Adrenal gland (tissue), 5 donors: ENCODE data around the gene OSGIN1.

Experiments
- POLR2A ChIP-seq, 2 donors: fragments of 450-650 bp; IDR thresholded peaks; one replicate each; pipeline ENCODE4 v1.6.1; 2017; ENCODE audit warnings: antibody characterized with exemption in 2 of 2, mild to moderate bottlenecking in 2 of 2, moderate library complexity in 1 of 2
- TF ChIP-seq, protein P1 (sequence below), 6 experiments: fragments of 450-650 bp in 4 of 6; fragments of 200-600 bp in 2 of 6; sonication (generic) in 1 of 6; IDR thresholded peaks; 1 replicate in 5 of 6; 2 replicates in 1 of 6; pipeline versions ENCODE4 v1.5.1 to v1.8.0; 2016 to 2021; ENCODE audit warnings: antibody characterized with exemption in 6 of 6, mild to moderate bottlenecking in 2 of 6, moderate library complexity in 1 of 6
- donor health status: DM: no; HTN: no; CAD: no.

DNA sequence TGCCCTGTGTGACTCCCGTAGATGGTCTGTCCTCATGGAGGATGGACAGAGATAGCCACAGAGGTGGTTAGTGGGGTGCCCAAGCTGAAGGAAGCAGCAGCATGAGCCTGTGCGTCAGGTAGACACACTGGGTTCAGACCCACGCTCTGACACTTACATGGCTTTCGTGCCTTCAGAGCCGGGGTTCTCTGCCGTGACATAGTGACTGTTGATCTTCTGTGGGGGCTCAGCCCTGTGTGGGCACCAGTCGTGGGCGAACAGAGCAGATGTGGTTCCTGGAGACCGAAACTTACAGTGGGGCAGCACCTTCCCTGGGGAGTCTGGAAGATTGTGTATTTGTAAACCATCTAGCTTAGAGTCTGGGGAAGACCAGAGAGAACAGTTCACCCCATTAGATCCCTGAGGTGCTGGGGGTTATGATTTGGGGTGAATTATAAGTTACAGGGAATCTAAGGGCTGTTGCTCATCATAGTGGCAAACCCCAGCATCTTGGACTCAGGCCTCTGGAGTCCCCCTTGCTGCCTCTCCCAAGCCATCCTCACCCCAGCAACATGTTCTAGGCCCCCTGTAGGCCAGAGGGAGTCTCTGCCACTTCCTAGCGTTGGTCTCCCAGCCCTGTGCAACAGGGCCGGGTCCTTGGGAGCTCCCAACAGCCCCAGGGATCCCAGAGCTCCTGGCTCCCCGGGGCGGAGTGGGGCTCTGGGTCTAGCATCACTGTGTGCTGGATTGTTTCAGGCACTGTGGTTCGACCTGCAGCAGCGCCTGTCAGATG is 43.6 kb downstream of the OSGIN1 start:
- TF ChIP-seq, protein P1, sequence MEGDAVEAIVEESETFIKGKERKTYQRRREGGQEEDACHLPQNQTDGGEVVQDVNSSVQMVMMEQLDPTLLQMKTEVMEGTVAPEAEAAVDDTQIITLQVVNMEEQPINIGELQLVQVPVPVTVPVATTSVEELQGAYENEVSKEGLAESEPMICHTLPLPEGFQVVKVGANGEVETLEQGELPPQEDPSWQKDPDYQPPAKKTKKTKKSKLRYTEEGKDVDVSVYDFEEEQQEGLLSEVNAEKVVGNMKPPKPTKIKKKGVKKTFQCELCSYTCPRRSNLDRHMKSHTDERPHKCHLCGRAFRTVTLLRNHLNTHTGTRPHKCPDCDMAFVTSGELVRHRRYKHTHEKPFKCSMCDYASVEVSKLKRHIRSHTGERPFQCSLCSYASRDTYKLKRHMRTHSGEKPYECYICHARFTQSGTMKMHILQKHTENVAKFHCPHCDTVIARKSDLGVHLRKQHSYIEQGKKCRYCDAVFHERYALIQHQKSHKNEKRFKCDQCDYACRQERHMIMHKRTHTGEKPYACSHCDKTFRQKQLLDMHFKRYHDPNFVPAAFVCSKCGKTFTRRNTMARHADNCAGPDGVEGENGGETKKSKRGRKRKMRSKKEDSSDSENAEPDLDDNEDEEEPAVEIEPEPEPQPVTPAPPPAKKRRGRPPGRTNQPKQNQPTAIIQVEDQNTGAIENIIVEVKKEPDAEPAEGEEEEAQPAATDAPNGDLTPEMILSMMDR (IDR thresholded peaks at IDR 0.05): no peak
- no peak for TF ChIP-seq POLR2A (IDR thresholded peaks at IDR 0.05)
